ENCODE measurements around the gene FTO. TPM values are rescaled to one million over a fixed set of nuclear protein-coding genes. Genes with fewer than 3 reads are reported as not detected.
"Not testable (repeated sequence)": the region's sequence is repeated elsewhere in the genome, so short reads cannot be mapped to it uniquely, and the experiment has no call there.

The FTO gene
- total RNA-seq, 2 experiments from 2014 or later = 46.3 to 47.2 TPM

DNA sequence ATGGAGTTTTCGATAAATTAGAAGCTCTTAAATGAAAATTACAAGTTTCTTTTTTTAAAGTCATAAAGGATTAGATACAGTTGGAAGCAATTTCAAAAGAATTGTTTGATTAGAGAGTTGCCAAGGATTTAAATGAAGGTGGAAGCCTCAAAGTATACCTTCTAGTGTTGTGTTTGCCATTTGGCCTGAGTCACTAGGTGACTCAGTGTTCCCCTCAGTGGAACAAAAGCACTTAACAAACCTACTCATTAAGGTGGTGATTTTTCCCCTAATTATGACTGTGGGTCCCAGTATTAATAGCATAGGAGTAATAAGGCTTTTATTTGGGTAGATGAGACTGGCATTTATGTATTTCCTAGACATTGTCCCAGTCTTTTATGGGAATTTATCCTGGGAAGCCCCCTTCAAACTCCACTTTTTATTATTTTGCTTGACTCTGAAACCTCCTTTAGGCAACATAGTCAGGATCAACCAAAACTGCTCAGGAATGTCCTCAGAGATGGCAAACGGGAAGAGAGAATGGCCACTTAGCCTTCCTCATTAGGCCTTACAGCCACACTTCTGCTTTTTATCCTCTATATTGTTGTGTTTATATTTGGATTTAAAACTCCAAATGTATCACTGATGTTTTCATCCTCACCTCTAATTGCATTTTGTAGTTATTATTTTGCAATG, 161.0 kb downstream of the FTO start:
- Mint-ChIP-seq H3K27me3 (no peaks in the 10 kb centered on the region), H3K9me3 (peaks cover 4% of the 10 kb centered on the region), H3K4me1 (peaks cover 3% of the 10 kb centered on the region), H3K4me3 (no peak overlapping the region), H3K36me3 (peaks cover 19% of the 10 kb centered on the region), H3K27ac (no peak overlapping the region)
- DNase-seq (no peak), ATAC-seq (ENCODE audit: low read depth) (no peak)
- POLR2A ChIA-PET = no interaction called here

DNA sequence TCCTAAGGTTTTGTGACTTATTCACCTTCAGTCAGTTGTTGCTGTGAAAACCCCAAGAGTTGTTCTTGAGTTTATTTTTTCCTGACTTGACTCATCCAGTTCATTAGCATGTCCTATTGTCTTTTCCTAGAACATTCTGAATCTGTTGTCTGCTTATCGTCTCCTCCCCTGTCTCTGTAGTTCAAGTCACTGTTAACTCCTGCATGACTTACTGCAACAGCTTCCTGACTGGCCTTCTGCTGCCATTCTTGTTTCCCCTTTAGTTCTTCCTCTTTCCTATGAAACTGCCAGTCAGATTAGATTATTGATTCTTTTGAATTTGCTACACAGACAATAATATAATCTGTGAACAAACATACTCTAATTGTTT, 161.5 kb downstream of the FTO start:
- Mint-ChIP-seq H3K4me3 (no peak overlapping the region), H3K36me3 (peaks cover 20% of the 10 kb centered on the region), H3K9me3 (peaks cover 4% of the 10 kb centered on the region), H3K4me1 (peaks cover 3% of the 10 kb centered on the region), H3K27ac (no peak overlapping the region), H3K27me3 (no peaks in the 10 kb centered on the region)
- ATAC-seq (ENCODE audit: low read depth) (no peak), DNase-seq (no peak)
- POLR2A ChIA-PET = no interaction called here

DNA sequence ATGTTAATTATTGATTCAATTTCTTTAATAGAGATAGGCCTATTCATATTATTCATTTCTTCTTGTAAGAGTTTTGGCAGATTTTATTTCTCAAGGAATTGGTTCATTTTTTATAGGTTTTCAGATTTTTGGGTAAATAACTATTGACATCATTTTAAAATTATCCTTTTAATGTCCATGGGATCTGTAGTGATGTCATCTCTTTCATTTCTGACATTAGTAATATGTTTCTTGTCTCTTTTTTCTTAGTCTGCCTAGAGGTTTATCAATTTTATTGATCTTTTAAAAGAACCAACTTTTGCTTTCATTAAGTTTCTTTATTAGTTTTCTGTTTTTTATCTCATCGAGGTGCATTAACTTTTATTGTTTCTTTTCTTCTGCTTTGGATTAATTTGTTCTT, 162.6 kb downstream of the FTO start:
- POLR2A ChIA-PET = interaction anchor here (0.6 kb wide), 1 partner anchor 364 kb away, joined by 3 read pairs; no protein-coding TSS in a partner anchor
- ATAC-seq (ENCODE audit: low read depth) (no peak), DNase-seq (no peak)
- Mint-ChIP-seq H3K27ac (no peak overlapping the region), H3K36me3 (peaks cover 27% of the 10 kb centered on the region), H3K9me3 (peaks cover 7% of the 10 kb centered on the region), H3K4me3 (no peak overlapping the region), H3K4me1 (peaks cover 3% of the 10 kb centered on the region), H3K27me3 (no peaks in the 10 kb centered on the region)

DNA sequence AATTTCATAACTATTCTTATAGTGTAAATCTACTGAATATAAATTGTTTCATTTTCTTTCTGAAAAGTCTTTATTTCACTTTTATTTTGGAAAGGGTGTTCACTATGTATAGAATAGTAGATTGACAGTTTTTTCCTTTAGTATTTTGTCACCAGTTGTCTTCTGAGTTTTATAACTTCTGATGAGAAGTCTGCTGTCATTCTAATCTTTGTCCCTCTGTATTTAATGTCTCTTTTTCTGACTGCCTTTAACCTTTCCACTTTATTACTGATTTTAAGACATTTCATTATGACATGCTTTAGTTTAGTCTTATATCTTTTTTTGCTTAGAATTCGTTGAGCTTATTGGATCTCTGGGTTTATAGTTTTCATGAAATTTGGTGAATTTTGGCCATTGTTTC, 166.9 kb downstream of the FTO start:
- Mint-ChIP-seq H3K4me1 (no peaks in the 10 kb centered on the region), H3K36me3 (peaks cover 37% of the 10 kb centered on the region), H3K27ac (no peak overlapping the region), H3K9me3 (peaks cover 9% of the 10 kb centered on the region), H3K27me3 (no peaks in the 10 kb centered on the region), H3K4me3 (no peak overlapping the region)
- ATAC-seq (ENCODE audit: low read depth) (no peak), DNase-seq (no peak)
- POLR2A ChIA-PET = no interaction called here

DNA sequence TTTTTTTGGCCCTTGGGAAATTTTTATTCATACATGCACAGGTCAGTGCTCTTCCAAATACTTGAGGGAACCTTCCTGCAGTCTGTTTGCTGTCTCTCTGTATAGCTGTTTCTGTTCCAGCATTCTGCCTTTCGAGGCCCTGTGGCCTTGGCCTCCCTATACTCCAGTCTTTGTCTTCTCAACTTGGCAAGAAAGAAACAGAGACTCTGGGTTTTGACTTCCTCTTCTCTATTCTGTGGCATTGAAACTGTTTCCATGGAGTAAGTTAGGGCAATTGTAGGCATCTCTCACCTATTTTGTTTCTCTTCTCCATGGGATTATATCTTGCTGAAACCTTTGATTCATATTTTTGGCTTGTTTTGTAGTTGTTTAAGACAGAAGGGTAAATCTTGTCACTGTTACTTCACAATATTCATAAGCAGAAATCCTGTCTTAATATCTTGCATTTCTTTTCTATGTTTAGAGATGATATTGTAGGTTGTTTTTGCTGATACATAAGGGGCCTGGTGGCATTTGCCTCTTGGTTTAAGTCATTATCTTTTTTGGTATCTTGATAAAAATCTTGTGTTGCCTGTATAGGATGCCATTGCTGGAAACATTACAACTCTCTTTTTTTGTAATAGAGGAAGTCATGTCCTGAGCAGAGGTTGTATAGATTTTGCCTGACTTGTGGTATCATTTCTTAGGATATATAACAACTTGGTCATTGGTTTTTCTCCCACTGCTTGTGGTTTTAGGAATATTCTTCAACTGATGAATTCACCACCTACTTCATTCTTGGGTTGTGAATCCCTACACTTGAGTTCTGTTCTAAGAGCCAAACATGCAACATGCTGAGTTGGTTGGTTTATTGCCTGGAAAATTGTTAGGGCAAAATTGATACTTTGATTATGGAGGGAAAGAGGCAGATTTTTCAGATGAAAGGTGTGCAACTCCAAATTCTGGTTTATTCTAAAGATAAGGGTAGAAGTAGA, 168.6 kb downstream of the FTO start:
- Mint-ChIP-seq H3K36me3 (peaks cover 35% of the 10 kb centered on the region), H3K27me3 (no peaks in the 10 kb centered on the region), H3K4me1 (no peaks in the 10 kb centered on the region), H3K9me3 (peaks cover 9% of the 10 kb centered on the region), H3K4me3 (no peak overlapping the region), H3K27ac (no peak overlapping the region)
- DNase-seq (no peak), ATAC-seq (ENCODE audit: low read depth) (no peak)
- POLR2A ChIA-PET = no interaction called here

DNA sequence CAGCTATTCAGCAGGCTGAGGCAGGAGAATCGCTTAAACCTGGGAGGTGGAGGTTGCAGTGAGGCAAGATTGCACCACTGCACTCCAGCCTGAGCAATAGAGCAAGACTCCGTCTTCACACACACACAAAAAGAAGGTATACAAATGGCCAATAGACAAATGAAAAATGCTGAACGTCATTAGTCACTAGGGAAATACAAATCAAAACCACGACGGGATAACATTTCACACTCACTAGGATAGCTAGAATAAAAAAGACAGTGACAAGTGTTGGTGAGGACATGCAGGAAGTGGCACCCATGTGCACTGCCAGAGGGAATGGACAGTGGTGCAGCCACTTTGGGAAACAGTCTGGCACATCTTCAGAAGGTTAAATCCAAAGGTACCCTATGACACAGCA, 172.9 kb downstream of the FTO start:
- ATAC-seq (ENCODE audit: low read depth) (no peak), DNase-seq (no peak)
- H3K4me1 Mint-ChIP-seq = no peaks in the 10 kb centered on the region
- no peaks in the 10 kb centered on the region for H3K27me3 Mint-ChIP-seq
- H3K9me3 Mint-ChIP-seq = peaks cover 2% of the 10 kb centered on the region
- H3K27ac Mint-ChIP-seq = no peak overlapping the region
- no peak overlapping the region for H3K4me3 Mint-ChIP-seq
- POLR2A ChIA-PET = no interaction called here
- peaks cover 23% of the 10 kb centered on the region for H3K36me3 Mint-ChIP-seq

DNA sequence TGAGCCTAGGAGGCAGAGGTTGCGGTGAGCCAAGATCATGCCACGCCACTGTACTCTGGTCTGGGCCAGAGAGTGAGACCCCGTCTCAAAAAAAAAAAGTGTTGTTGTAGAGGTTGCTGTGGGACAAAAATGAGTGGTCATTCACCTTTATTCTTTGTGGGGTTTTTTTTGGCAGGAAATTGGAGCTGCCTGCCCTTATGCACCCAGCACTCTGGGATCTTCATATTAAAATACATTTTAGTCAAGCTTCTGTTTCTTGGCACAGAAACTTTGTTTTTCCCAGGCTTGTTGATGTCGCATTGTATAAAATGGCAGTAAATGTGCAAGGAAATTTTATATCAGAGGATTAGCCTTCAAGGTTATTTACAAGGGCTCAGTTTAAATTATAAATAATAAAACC, 174.3 kb downstream of the FTO start:
- Mint-ChIP-seq H3K9me3 (no peaks in the 10 kb centered on the region), H3K4me3 (no peak overlapping the region), H3K27me3 (no peaks in the 10 kb centered on the region), H3K4me1 (no peaks in the 10 kb centered on the region), H3K36me3 (peaks cover 18% of the 10 kb centered on the region), H3K27ac (no peak overlapping the region)
- no peak for ATAC-seq (ENCODE audit: low read depth)
- DNase-seq = no peak
- POLR2A ChIA-PET = no interaction called here

DNA sequence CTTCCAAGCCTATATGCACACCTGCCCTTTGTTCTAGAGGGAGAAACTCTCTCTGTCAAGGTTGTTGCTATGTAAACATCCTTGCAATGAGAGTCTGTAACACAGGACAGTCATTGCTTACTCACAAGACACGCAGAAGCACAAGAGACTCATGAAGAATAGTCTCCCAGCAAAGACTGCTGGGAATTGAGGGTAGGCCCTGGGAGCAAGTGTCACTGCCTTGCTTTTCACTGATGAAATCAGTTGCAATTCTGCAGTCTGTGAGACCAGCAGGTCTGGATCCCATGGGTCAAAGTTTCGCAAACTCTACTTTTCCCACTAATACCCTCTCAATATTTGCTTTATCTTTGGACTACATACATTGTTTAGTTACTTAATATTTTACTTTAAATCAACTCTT, 177.4 kb downstream of the FTO start:
- POLR2A ChIA-PET = no interaction called here
- H3K27ac Mint-ChIP-seq = no peak overlapping the region
- no peaks in the 10 kb centered on the region for H3K27me3 Mint-ChIP-seq
- H3K4me1 Mint-ChIP-seq = no peaks in the 10 kb centered on the region
- no peak overlapping the region for H3K4me3 Mint-ChIP-seq
- DNase-seq = no peak
- H3K9me3 Mint-ChIP-seq = no peaks in the 10 kb centered on the region
- H3K36me3 Mint-ChIP-seq = peaks cover 15% of the 10 kb centered on the region
- ATAC-seq (ENCODE audit: low read depth) = no peak

DNA sequence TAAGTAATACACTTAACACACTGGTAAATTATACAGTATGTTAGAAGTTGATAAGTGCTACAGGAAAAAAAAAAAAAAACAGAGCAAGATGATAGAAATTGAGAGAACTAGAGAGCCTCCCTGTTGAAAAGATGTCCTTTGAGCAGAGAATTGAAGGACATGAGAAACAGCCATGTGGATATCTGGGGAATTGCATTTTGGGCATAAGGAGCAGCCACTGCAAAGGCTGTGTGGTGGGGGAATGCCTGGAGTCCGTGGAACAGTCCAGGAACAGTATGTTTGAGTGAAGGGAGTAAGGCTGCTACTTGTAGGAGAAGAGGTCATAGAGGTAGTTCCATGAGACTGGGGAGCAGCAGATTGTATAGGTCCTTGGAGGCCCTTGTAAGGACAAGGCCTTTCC, 178.4 kb downstream of the FTO start:
- Mint-ChIP-seq H3K36me3 (peaks cover 15% of the 10 kb centered on the region), H3K4me1 (no peaks in the 10 kb centered on the region), H3K27me3 (no peaks in the 10 kb centered on the region), H3K27ac (no peak overlapping the region), H3K4me3 (no peak overlapping the region), H3K9me3 (no peaks in the 10 kb centered on the region)
- POLR2A ChIA-PET = no interaction called here
- DNase-seq (no peak), ATAC-seq (ENCODE audit: low read depth) (no peak)

DNA sequence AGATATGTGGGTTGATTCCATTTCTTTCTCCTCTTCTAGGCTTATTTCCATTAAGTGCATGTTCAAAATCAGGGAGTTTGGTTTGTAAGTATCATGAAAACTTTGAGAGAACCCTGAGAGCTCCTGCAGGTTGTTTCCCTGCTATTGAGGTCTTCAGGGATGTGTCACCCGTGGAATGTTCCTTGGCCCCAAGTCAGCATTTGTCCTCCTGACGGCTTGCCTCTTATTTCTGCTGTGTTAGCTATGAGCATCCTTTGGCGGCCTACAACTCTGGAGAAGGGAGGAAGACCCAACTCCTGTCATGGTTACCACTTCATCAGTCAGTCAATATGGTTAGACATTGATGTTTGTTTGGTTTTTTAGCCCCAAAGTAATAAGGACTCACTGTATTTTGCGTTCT, 180.8 kb downstream of the FTO start:
- Mint-ChIP-seq H3K36me3 (peaks cover 14% of the 10 kb centered on the region), H3K27ac (no peak overlapping the region), H3K4me3 (no peak overlapping the region), H3K4me1 (peaks cover 2% of the 10 kb centered on the region), H3K27me3 (no peaks in the 10 kb centered on the region), H3K9me3 (no peaks in the 10 kb centered on the region)
- POLR2A ChIA-PET = no interaction called here
- no peak for DNase-seq
- no peak for ATAC-seq (ENCODE audit: low read depth)

DNA sequence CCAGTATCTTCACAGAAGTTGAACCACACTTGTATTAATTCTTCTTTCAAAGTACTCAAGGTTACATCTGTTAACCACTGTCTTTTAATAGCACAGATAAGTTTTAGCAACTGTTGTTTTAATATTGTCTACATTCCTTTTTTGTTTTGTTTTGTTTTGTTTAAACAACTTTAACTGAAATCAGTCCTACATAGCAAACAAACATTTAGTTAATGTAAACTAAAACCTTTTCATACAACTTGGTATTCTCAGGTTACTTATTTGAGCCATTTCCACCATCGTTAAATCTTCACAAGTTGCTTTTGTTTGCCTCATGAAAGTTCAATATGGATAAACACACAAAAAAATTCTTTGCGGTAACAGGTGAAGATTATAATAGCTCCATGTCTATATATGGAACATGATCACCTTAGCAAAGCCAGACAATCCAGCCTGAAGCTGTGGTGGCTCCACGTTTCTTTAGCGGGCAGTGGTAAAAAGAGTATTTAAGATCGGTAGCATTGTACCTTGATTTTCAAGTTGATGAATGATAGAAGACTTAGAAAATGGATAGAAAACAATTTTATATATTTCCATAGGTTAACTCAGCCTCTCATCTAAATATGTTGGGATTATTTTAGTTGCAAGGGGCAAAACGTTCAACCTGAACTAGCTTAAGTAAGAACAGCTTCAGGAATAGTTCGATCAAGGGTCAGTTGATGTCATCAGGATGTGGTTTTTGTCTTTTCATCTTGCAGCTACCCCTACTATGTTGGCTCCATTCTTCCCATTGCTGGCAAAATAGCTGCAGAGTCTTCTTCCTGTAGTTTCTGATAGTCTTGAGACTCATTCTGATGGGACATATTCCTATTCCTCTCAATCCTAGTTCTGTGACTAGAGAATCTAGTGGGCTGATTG, 182.8 kb downstream of the FTO start:
- H3K9me3 Mint-ChIP-seq = no peaks in the 10 kb centered on the region
- DNase-seq = no peak
- no peak for ATAC-seq (ENCODE audit: low read depth)
- H3K27ac Mint-ChIP-seq = no peak overlapping the region
- no peaks in the 10 kb centered on the region for H3K27me3 Mint-ChIP-seq
- POLR2A ChIA-PET = no interaction called here
- no peak overlapping the region for H3K4me3 Mint-ChIP-seq
- H3K4me1 Mint-ChIP-seq = peaks cover 4% of the 10 kb centered on the region
- peaks cover 9% of the 10 kb centered on the region for H3K36me3 Mint-ChIP-seq

DNA sequence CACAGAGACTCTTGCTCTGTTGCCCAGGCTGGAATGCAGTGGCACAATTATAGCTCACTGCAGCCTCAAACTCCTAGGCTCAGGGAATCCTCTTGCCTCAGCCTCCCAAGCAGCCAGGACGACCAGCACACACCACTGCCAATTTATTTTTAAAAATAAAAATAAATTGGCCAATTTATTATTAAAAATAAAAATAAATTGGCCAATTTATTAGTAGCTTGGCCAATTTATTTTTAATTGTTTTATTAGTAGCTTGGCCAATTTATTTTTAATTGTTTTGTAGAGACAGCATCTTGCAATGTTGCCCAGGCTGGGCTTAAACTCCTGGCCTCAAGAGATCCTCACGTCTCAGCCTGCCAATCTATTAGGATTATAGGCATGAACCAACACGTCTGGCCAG, 184.3 kb downstream of the FTO start:
- Mint-ChIP-seq H3K27me3 (no peaks in the 10 kb centered on the region), H3K4me1 (peaks cover 14% of the 10 kb centered on the region), H3K36me3 (peaks cover 8% of the 10 kb centered on the region), H3K9me3 (no peaks in the 10 kb centered on the region), H3K27ac (no peak overlapping the region), H3K4me3 (no peak overlapping the region)
- DNase-seq (no peak), ATAC-seq (ENCODE audit: low read depth) (no peak)
- POLR2A ChIA-PET = no interaction called here

DNA sequence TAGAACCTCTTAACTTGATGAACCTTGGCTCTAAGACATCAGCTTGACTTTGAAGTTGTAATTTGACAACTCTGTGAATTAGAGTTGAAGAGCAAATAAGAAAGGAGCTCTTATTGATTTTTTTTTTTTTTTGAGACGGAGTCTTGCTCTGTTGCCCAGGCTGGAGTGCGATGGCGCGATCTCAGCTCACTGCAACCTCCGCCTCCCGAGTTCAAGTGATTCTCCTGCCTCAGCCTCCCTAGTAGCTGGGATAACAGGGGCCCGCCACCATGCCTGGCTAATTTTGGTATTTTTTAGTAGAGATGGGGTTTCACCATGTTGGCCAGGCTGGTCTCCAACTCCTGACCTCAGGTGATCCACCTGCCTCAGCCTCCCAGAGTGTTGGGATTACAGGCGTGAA, 186.9 kb downstream of the FTO start:
- ATAC-seq (ENCODE audit: low read depth); H3K4me3 Mint-ChIP-seq; H3K27ac Mint-ChIP-seq; H3K9me3 Mint-ChIP-seq; H3K36me3 Mint-ChIP-seq; DNase-seq; POLR2A ChIA-PET; H3K27me3 Mint-ChIP-seq: not testable (repeated sequence)
- peaks cover 15% of the 10 kb centered on the region for H3K4me1 Mint-ChIP-seq

Measured in activated naive CD8-positive, alpha-beta T cell treated with anti-CD3 and anti-CD28 coated beads, Interleukin-2, amount 10 ng/mL, durations not matched to agents 7 days and 5 days (primary cell).